KOPT-K1 (cell line): ENCODE results near the gene RAB3D.

ENCODE experiments used
- H3K27ac ChIP-seq: fragments of 200-600 bp; sonication (generic); 2 replicates; pipeline ENCODE4 v1.5.1; 2016; ENCODE audit warnings: antibody characterized with exemption, mild to moderate bottlenecking, low read depth, low read length; ENCODE audit not compliant: poor library complexity, severe bottlenecking
- H3K36me3 ChIP-seq: fragments of 200-600 bp; sonication (generic); 2 replicates; pipeline ENCODE4 v1.5.1; 2017; ENCODE audit warnings: antibody characterized with exemption, mild to moderate bottlenecking, low read length, moderate library complexity; ENCODE audit not compliant: insufficient read depth
- H3K9me3 ChIP-seq: fragments of 200-600 bp; sonication (generic); 2 replicates; pipeline ENCODE4 v1.5.1; 2017; ENCODE audit warnings: antibody characterized with exemption, low read length, mild to moderate bottlenecking; ENCODE audit not compliant: insufficient read depth, poor library complexity, severe bottlenecking

Gene RAB3D

DNA sequence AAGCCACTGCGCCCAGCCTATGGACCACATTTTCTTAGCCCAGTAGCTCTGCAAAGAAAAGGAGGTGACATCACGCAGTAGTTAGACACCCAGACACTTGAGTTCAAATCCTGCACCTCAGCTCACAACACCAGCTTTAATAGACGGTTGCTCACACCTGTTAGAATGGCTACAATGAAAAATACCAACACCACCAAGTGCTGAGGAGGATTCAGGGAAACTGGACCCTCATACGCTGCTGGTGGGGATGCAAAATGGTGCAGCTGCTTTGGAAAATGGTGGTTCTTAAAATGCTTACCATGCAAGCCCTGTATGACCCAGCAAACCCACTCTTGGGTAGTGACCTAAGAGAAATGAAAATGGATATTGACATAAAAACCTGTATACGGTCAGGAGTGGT, 65.5 kb downstream of the RAB3D start:
- no peak overlapping the region for H3K27ac ChIP-seq
- no peaks in the 10 kb centered on the region for H3K36me3 ChIP-seq

DNA sequence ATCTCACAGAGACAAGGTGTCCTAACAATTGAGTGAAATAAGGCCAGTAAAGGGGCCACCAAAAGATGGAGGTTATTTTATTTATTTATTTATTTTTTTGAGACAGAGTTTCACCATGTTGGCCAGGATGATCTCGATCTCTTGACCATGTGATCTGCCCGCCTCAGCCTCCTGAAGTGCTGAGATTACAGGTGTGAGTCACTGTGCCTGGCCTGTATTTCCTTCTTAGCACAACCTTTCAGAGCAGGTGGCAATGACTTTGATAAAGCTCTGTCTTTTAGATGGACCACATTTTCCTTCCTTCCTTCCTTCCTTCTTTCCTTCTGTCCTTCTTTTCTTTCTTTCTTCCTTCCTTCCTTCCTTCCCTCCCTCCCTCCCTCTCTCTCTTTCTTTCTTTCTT, 66.2 kb downstream of the RAB3D start:
- no peak overlapping the region for H3K27ac ChIP-seq
- H3K9me3 ChIP-seq = peaks cover 12% of the 10 kb centered on the region
- no peaks in the 10 kb centered on the region for H3K36me3 ChIP-seq

More for the DNA sequence above, 65.5 kb downstream of the RAB3D start:
- H3K9me3 ChIP-seq = peaks cover 12% of the 10 kb centered on the region
